Suprapubic skin (tissue), 4 donors: Measurements from ENCODE around the gene TMEM63B.

Source experiments
- CTCF ChIP-seq, 2 donors: fragments of 200-600 bp in 1 of 2; fragments of 450-650 bp in 1 of 2; sonication (generic) in 1 of 2; IDR thresholded peaks; one replicate each; pipeline ENCODE4 v1.5.1; 2016 to 2019; ENCODE audit warnings: antibody characterized with exemption in 2 of 2, mild to moderate bottlenecking in 1 of 2, moderate library complexity in 1 of 2
- POLR2A ChIP-seq, 2 donors: fragments of 450-650 bp; IDR thresholded peaks; one replicate each; pipeline ENCODE4 v1.6.1; 2017; ENCODE audit warnings: antibody characterized with exemption in 2 of 2, mild to moderate bottlenecking in 2 of 2, moderate library complexity in 2 of 2
- POLR2AphosphoS5 ChIP-seq, 3 donors: sonication (generic); formaldehyde crosslinking; IDR thresholded peaks; one replicate each; pipeline ENCODE4 v1.6.1; 2017; ENCODE audit warnings: antibody characterized with exemption in 3 of 3

DNA sequence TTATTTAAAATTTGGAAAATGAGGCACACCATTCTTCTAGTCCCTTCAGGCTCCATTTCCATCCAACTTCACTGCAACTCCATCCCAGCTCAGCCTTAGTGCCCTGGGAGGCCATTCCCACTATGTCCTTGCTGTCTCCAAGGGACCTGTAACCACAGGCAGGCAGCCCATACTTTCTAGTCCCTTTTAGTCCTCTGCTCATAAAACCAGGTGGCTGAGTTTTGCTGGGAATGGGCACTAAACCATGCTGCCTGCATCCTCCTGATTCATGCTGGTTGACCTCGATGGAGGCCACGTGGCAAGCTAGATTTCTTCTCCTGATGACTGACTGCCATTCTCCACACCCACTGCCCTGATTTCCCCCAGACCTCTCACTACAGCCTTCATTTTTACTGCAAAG, 61.9 kb downstream of the TMEM63B start:
- TF ChIP-seq POLR2AphosphoS5 (IDR thresholded peaks at IDR 0.05) (no peak), POLR2A (IDR thresholded peaks at IDR 0.05) (no peak), CTCF (IDR thresholded peaks at IDR 0.05) (no peak)
